Stimulated activated CD4-positive, alpha-beta T cell treated with anti-CD3 and anti-CD28 coated beads, Interleukin-15, amount 100 ng/mL, for 48 hours (primary cell): Measurements from ENCODE around the gene ABCC4.

Experiments
- DNase-seq, 2 donors: peaks; one replicate each; pipeline ENCODE4 v3.0.0-alpha.2; 2020; ENCODE audit warnings: low read depth in 2 of 2

ABCC4 gene

DNA sequence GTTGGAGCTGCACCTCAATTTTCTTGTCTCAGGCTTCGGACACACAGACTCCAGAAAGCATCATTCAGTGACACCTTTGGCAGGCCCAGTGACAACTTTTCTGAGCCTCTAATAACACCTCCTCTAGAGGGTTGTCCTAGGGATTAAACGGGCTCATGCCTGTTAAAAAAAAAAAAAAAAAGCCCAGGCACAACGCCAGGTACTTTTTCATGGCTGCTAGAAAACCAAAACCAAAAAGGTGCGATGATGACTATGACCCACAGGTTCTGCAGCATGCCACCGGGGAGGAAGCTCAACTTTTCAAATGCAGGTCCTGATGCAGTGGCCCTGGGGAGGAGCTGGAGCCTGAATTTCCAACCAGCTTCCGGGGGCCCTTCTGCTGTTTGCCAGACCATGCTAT is 184.2 kb downstream of the ABCC4 start:
- no peak for DNase-seq

DNA sequence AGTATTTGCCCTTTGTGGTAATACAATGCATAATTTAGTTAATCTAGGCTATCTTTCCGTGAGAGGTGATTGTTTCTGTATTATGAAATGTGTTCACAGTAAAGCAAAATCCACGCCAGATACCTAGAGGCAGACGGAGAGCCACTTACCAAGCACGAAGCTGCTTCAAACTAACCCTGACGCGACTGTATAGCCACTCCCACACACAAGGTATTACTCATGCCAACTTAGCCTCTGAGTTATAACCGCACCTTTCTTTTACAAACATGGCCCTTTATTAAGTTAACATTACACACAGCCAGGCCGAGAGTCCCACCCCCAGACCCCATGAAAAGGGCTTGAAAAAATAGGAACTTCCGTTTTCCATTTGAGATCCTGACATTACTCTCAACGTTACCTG is 185.7 kb downstream of the ABCC4 start:
- DNase-seq = no peak

DNA sequence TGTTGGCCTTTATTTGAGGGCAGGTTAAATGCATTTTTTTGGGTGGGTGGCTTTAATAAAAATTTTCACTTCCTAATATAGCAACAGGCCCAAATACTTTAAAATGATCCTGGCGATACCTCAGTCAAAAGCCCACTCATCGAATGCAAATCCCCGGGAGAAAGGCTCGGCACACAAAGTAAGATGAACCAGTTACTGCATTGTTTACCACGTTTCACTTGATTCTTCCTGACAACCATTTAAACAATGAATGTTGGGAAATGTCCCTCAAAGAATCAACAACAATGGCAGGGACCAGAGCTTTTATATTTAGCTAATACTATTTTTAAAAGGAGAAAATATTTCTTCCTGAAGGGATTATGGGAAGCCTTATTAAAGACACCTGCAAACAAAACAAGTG is 187.7 kb downstream of the ABCC4 start:
- no peak for DNase-seq

DNA sequence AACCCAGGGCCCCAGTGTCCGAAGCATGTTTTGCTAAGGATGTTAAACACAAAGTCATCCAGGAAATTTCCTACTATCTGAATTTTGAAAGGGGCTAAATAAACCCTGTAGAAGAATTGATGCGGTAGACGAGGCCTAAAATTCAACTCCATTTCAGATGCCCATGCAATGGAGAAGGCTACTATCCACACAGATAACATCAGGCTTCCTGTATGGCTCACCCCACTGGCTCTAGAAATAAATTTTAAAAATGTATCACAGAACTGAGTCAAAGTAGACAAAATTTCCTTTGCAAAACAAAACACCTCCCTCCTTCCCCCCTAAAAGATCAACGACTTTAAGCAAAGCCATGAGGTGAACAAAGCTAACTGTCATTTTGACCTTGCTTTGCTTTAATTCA is 188.4 kb downstream of the ABCC4 start:
- no peak for DNase-seq

DNA sequence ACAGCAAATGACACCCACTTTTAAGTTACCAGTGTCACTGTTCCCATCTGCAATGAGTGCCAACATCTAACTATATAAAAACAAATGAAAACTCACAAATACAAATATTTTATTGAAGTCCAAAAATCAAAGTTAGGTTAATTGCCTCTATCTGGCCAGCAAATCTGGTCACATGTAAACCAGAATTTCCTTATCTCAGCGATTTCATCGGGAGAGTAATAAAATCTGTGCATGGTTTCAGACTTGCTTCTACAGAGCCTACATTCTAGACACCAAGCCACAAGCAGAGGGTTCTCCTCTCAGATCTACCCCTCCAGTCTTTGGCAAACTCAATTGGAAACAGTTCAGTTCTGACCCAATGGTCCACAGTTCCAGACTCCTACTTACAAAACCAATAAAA is 189.6 kb downstream of the ABCC4 start:
- no peak for DNase-seq

DNA sequence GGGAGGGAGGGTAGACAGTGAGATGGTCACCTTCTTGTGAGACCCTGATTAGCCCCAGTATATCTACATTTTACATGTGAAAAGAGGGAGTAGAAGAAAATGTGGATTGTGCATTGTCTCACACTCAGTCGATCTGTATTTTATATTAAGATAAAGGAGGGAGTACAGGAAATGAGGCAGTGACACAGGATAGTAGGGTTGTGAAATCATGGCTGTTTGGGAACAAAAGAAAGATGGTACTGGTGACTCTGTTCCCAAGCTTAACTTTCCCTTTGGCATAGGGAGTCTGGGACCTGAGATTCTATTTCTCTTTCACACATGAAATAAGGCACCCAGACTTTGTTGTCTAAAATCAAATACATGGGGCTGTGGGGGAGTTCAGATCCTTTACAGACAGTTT is 194.7 kb downstream of the ABCC4 start:
- no peak for DNase-seq

DNA sequence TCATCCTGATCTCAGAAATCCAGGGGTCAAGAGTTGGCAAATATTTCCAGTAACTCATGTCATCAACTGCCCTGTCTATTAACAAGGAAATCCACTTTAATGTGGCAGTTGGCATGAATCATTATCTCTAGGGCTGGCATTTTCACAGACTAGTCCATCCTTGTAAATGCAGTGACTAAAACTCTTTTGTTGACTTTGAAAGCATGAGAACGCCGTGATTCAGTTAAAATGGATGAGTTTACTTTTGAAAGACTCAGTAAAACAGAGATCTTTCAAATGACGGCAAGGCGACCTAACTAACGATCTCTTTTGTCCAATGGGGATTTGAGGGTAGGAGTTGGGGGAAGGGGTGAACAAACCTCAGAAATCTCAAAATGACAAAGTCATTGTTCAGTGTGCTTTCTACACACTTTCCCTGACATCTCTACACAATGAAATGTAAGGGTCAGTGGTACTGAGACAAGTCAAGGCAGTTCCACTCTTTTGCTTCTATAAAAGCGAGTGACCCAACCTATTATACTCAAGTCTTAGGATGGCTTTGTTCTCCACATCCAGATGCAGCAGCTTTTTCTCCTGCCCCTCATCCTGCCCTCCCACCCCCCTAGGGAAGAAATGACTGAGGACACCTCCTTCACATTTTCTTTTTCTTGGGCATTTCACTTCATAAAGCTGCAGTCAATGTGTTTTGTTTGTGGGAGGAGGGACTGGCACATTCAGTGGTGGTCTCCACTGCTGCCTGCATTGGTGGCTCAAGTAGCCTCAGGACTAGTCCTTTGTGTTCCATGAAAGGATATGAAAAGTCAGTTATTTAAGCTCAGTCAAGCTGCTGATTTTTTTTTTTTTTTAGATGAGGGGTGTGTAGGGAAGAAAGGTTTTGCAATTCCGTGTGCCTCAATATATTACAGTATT is 200.5 kb downstream of the ABCC4 start:
- DNase-seq = no peak

DNA sequence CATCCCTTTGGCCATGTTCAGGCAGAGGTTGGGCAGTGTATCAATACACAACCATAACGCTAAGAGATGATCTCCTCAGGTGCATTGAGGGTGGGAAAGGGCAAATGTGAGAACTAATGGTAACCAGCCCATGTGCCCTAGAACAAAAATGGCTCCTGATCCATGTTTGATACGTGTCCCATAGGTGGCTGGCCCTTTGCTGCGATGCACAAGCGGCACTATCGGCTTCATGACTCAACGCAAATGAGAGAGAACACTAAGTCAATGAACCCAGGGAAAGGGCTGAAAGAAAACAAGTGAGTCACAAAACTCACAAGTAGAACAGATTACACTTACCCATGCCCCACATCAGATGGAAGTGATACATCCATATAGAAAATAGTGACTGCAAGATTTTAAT is 201.7 kb downstream of the ABCC4 start:
- DNase-seq = no peak

DNA sequence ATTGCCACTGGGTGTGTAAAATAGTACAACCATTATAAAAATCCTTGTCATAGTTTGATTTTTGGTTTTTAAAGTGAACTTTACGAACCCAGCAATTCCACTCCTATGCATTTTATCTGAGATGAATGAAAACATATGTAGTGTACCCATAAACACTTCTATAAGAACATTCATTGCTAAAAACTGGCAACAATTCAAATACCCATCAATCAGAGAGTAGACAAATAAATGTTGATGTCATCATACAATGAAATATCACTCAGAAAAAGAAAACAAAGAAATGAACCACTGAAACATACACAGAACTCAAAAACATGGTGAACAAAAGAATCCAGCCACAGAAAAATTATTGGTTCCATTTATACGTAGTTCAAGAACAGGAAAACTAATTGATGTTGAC is 202.3 kb downstream of the ABCC4 start:
- DNase-seq = no peak

DNA sequence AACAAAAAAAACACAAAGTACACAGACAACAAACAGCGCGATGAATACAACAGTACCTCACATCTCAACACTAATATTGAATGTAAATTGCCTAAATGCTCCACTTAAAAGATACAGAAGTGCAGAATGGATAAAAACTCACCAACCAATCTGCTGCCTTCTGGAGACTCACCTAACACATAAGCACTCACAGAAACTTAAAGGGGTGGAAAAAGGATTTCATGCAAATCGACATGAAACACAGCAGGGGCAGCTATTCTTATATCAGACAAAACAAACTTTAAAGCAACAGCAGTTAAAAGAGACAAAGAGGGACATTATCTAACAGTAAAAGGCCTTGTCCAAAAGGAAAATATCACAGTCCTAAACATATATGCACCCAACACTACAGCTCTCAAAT is 209.5 kb downstream of the ABCC4 start:
- DNase-seq = no peak

DNA sequence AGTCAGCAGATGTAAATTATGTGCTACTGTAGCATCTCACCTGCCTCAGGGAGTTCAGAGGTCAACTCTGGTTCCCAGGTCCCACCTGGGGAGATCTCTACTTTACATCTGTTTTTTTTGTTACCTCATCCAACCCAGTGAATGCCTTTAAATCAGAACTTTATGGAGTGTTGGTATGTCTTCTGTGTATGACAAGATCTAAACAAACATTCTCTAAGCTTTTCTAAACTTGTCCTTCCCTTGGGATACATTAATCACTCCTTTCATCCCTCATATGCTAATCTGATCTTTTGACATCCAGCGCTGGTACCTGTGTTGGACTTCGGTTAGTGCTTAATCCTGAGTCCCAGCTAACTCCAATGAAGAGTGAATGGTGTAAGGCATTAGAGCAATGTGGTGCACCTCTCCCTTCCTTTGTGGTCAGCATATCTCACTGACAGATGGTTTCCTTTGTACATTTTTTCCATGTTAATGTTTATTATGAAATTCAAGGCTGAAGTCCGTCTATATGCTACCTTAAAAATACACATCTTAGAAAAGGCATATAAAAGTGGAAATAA is 213.4 kb downstream of the ABCC4 start:
- DNase-seq = no peak

DNA sequence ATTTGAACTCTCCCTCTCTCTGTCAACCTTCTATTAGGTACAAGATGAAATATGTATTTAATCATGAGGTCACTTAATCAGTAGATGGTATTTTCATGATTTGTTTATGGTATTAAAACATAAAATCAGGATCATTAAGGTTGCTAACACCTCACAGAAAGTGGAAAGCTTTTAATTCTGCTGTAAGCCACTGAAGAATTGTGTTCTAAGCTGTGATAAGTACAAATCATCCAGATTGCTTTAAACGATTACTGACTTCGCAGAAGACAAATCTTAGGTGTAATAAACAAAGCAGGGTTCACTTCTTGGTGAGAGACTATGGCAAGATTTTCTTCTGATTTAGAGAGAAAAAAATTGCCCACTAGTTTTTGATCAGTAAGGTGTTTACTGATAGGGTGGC is 214.5 kb downstream of the ABCC4 start:
- no peak for DNase-seq

DNA sequence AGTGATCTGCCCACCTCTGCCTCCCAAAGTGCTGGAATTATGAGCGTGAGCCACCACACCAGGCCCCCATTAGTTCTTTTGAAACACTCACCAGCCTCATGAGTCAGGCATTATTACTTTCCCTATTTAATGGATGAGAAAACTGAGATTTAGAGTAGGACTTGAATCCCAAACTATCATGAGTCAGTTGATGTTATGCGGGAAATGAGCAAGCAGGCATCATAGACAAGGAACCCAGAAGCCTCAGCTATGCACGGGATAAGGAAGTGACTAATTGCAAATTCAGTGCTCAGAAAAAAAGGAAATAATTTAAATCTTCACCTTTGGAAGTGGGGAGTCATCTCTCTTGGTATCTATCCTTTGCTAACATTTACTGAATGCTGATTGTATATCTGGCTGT is 217.5 kb downstream of the ABCC4 start:
- no peak for DNase-seq

DNA sequence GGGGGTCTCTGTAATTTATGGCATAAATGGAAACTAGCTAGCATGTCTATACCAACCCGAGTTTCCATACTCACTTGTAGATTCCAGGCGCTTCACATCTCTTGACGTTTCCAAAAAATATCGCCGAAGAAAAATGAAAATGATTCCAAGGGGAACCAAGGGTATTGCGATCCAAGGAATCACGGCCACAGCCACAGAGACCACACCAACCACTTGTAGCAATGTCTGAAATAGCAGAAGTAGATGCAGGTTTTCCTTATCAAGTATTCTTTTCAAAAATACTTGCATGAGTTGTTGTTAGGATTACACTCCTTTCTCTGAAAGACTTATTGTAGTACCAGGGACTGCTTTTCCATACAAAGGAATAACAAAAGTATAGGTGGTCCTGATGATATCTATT is 218.2 kb downstream of the ABCC4 start:
- DNase-seq = no peak

DNA sequence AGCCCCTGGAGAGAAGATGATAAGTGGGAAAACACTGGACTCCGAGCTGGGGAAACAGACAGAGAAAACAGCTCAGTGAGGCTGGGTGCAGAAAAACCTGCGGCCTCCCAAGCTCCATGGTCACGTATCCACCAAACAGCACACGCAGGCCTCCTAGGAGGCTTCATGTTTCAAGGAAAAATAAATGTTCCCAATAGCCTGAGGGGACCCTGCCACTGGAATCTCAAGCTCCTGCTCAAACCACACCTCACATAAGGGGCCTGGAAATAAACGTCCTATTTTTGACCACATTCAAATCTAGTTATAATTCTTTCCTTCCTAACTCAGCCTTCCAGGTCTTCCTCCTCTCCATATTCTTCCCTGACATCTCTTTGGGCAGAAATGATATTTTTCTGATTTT is 225.7 kb downstream of the ABCC4 start:
- no peak for DNase-seq

DNA sequence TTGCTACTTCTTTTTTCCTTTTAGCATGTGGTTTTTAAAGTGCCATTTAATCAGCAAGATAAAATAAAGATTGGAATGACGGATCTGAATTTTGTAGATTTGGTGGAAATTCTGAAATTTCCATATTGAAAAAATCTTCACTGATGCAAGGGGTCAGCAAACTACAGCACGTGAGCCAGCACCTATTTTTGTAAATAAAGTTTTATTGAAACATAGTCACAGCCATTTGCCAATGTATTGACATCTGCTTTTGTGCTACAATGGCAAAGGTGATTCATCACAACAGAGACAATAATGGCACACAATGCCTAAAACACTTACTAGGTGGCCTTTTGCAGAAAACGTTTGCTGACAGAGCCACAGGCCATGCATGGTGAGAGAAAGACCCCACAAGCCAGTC is 226.4 kb downstream of the ABCC4 start:
- DNase-seq = no peak

DNA sequence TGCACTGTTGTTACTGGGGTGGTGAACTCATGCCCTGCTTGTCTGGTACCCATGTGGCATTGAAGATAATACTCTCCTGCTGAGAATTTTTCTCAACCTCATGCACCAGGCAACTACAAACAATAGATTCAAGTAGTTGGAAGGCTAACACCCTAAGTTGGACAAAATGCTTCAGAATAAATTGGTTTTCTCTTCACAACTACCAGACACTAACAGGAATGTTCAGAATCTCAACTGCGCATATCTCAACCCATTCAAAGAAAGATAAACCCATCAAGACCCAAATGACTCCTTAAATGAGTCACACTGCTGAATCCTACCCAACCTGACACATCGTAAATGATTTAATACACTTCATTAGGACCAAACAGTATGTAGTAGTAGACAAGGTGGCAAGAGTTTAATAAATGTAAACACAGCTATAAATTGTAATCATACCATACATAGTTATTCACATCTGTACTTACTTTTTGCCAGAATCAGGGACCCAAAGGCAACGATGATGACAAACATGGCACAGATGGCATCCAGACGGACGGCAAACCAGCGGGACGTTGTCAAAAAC is 227.4 kb downstream of the ABCC4 start:
- no peak for DNase-seq

DNA sequence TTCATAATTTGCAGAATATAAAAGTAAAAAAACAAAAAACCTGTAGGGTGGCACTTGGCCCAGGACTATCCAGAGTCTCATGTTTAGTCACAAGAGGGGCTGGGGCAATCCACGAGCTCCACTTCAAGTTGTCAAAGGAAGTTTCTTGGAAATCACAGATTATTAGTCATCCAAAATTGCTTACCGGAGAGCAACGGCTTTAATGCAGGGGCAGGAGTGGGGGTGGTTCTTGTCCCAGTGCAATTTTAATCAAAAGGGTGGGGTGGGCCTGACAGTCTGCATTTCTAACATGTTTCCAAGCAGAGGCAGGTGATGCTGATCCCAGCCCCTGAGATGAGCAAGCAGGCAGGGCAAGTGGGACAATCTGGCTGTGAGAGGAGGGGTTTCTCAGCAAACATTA is 233.9 kb downstream of the ABCC4 start:
- no peak for DNase-seq

DNA sequence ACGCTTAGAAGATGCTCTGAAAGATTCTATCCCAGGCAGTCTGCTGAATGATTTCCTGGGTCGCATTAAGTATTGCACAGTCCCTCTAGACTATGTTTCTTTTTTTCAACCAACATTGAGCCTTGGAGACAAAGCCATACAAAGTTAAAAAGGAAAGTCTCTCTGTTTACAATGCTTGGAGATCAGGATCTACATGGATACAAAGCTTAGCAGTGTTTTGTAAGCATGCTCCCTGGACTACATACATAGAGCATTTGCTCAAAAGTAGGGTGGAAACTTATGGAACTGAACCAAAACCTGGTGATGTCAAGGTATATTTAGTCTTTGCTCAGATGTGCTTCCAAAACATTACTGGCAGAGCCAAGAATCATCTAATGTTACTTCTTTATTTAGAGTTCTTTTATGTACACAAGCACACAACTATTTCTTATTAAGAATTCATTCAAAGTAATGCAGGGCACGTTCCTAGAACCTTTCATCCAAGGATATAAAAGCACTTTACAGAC is 241.2 kb downstream of the ABCC4 start:
- DNase-seq = no peak

DNA sequence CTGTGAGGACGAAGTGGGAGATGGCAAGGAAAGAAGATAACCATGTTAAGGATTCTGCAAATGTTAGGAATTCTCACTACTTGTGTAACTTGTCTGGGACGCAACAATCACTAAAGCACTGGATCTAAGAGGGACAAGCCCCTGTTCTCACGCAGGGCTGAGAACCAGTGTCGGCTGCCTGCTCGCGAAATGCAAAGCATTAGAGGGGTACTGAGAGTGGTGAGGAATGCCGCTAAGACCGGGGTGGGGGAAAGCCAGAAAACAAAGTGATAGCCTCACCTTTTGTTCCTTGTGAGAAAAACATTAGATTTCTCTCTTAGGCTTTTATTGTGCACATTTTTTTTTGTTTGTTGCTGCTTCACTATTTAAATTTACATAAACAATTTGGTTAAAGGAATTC is 241.9 kb downstream of the ABCC4 start:
- DNase-seq = no peak

DNA sequence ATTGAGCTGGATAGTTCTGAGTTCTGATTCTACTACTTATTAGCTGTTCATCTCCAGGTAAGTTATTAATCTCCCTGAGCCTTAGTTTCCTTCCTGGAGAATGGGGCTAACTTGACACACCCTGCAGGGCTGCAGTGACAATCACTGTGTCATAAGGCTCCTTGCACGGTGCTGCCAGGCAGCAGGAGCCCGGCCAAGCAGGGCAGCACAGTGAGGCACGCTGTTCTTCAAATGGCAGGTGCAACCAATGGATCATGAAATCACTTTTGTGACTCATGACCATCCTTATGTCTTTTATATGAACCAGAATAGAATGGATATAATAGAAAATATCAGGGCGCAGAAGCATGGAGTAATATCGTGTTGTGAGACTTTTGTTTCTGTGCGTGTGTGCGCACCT is 242.6 kb downstream of the ABCC4 start:
- DNase-seq = no peak

DNA sequence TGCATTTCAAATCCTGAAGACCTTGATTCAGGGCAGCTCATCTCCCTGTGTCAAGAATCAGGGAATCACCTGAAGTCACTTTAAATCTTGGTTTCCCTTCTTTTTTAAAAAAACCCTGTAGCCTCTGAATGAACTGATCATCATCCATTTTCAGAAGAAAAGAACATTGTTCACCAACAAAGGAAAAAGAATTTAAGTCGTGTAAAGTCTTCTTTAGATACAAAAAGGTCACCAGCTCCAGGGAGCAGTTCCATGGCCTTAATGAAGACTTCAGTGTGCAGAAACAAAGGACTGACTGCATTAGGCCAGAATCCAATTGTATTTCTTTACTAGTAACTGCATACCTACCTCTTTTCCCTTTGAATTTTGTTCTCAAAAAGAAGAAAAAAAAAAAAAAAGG is 245.0 kb downstream of the ABCC4 start:
- no peak for DNase-seq
